COLO829 (cell line): ENCODE measurements around the gene SMC4.
A peak's percentile ranks its signal among the peaks of the same experiment; 100 is the strongest.
"Not testable (repeated sequence)": the region's sequence is repeated elsewhere in the genome, so short reads cannot be mapped to it uniquely, and the experiment has no call there.

Experiments
- DNase-seq: peaks from one replicate; pipeline ENCODE4 v3.0.0; 2012; ENCODE audit warnings: low spot score

Gene SMC4

GRCh38 chr3:160399125-160400029 lies at the start of gene SMC4, which contains the start of gene IFT80:
Gene SMC4, plus strand, starts transcription at chr3:160399650. Its CDS starts 1,177 bp downstream, at chr3:160400827.
Gene IFT80, minus strand, starts transcription at chr3:160399225. Its CDS starts 14,625 bp downstream, at chr3:160384600.
- DNase-seq = peak; percentile 98

GRCh38 chr3:160355826-160356225 lies 43.6 kb upstream of the SMC4 start:
- DNase-seq = no peak

GRCh38 chr3:160362896-160363295 lies 36.6 kb upstream of the SMC4 start:
- not testable (repeated sequence) for DNase-seq

GRCh38 chr3:160365869-160366522 lies 33.5 kb upstream of the SMC4 start:
- peak; percentile 19 for DNase-seq

- DNase-seq = no peak
Measured at GRCh38 chr3:160368804-160369203, 30.6 kb upstream of the SMC4 start.

GRCh38 chr3:160369784-160370183 lies 29.7 kb upstream of the SMC4 start:
- no peak for DNase-seq

GRCh38 chr3:160370987-160371857 lies 28.2 kb upstream of the SMC4 start:
- DNase-seq = no peak

- no peak for DNase-seq
Measured at GRCh38 chr3:160372780-160373179, 26.7 kb upstream of the SMC4 start.

- DNase-seq = no peak
Measured at GRCh38 chr3:160373655-160374054, 25.8 kb upstream of the SMC4 start.

GRCh38 chr3:160374472-160374871 lies 25.0 kb upstream of the SMC4 start:
- no peak for DNase-seq

GRCh38 chr3:160374925-160375324 lies 24.5 kb upstream of the SMC4 start:
- DNase-seq = no peak

GRCh38 chr3:160376681-160377080 lies 22.8 kb upstream of the SMC4 start:
- no peak for DNase-seq

- no peak for DNase-seq
Measured at GRCh38 chr3:160378331-160379109, 20.9 kb upstream of the SMC4 start.

- DNase-seq = peak; percentile 56
Measured at GRCh38 chr3:160379628-160380214, 19.7 kb upstream of the SMC4 start.

GRCh38 chr3:160381470-160381869 lies 18.0 kb upstream of the SMC4 start:
- peak; percentile 57 for DNase-seq

- no peak for DNase-seq
Measured at GRCh38 chr3:160384639-160385318, 14.7 kb upstream of the SMC4 start.

GRCh38 chr3:160390565-160391138 lies 8.8 kb upstream of the SMC4 start:
- no peak for DNase-seq

- DNase-seq = no peak
Measured at GRCh38 chr3:160392798-160393197, 6.7 kb upstream of the SMC4 start.

- no peak for DNase-seq
Measured at GRCh38 chr3:160393346-160394008, 6.0 kb upstream of the SMC4 start.

GRCh38 chr3:160394009-160394392 lies 5.4 kb upstream of the SMC4 start:
- no peak for DNase-seq
